ENCODE data around the gene ALDH1A3. TPM values are rescaled to one million over a fixed set of nuclear protein-coding genes. Genes with fewer than 3 reads are reported as not detected.

The ALDH1A3 gene
- total RNA-seq, 1 donor from 2014 or later: 79.9 TPM

DNA sequence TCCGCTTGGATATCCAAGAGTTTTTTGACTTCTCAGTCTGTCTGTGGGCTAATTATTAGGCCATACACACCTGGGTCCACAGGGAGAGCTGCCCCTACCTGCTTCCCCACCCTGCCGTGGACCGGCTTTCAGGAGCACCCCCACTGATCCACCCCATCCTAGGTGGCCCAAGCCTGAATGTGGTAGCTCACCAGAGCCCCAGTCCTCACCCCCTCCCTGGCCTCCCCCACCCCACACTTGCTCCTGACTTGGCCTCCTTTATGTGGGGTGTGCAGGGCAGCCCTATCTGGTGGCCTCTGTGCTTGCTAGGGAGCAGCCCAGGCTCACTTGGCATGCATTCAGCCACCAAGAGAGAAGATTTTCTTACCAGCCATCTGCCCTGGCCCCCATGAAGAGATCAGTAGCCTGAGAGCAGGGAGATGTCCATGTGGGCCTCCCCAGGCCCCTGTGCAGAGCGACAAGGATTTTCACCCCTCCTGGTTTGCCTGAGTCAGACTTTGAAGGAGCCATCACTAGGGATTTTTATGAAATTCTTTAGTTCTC lies 50.7 kb downstream of the ALDH1A3 start:
- TF ChIP-seq, protein P1, sequence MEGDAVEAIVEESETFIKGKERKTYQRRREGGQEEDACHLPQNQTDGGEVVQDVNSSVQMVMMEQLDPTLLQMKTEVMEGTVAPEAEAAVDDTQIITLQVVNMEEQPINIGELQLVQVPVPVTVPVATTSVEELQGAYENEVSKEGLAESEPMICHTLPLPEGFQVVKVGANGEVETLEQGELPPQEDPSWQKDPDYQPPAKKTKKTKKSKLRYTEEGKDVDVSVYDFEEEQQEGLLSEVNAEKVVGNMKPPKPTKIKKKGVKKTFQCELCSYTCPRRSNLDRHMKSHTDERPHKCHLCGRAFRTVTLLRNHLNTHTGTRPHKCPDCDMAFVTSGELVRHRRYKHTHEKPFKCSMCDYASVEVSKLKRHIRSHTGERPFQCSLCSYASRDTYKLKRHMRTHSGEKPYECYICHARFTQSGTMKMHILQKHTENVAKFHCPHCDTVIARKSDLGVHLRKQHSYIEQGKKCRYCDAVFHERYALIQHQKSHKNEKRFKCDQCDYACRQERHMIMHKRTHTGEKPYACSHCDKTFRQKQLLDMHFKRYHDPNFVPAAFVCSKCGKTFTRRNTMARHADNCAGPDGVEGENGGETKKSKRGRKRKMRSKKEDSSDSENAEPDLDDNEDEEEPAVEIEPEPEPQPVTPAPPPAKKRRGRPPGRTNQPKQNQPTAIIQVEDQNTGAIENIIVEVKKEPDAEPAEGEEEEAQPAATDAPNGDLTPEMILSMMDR (conservative IDR thresholded peaks at IDR 0.05; ENCODE audit: low read depth, low read length): no peak
- no peak for DNase-seq (ENCODE audit: low read depth)
- H3K4me3 ChIP-seq (ENCODE audit: low read depth, low read length): no peak overlapping the region

DNA sequence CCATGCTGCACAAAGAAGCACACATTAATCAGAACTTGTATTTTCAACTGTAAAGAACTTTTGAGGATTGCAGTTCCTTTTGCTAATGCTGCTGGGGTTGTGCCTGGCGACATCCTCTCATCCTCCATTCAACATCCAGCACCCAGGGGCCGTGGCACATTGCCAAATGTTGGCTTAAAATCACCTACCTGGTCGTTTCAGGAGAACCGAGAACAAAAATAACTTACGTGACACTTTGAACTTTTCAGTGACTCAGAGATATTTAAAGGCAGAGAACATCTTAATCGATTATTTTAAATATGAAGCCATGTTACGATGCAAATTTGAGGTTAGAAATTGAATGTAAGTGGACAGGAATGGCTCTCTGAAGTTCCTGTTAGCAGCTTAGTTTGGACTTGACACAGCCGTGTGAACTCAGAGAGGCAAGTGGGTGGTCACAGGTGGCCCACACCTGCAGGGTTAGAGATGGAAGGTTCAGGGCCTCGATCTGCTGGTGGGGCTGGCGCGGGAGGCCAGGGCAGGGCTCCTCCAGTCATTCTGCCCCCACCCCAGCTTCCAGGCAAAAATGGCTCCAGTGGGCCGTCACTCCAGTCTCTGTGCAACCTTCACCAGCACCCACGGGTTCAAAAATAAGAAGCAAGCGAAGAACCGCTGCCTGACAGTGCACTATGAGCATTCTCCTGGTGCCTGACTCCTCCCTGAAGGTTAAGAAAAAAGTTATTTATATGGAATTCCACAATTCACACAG lies 51.7 kb downstream of the ALDH1A3 start:
- DNase-seq (ENCODE audit: low read depth): no peak
- H3K4me3 ChIP-seq (ENCODE audit: low read depth, low read length): no peak overlapping the region
- TF ChIP-seq, protein P1 (conservative IDR thresholded peaks at IDR 0.05; ENCODE audit: low read depth, low read length): no peak

DNA sequence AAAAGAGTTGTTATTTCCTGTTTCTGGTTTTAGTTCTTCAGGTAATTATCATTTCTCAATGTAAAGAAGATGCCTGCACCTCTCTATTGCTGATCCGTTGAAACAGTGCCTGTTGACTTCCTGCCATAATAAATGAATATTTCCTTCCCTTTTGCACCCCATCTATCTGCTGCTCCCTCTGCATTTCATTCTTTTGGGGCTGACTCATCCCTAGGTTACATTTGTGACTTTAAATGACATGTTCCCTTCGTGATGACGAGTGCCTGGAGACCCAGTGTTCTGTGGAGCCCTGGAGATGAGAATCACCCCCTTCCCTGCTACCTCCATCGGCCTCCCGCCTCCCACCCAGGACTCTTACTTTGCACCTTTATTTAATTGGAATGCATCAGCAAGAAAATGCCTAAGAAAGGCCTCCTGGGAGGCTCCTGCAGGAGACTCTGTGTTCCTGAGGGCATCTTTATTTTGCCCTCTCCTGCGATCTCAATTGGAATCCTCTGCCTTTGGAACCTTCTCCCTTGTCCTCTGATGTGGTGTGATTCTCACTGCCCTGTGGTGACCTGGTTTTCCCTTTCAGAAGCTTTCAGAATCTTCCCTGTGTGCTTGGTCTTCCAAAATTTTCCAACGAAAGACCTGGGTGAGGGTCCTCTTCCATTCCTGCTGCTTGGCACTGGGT lies 53.2 kb downstream of the ALDH1A3 start:
- no peak overlapping the region for H3K4me3 ChIP-seq (ENCODE audit: low read depth, low read length)
- TF ChIP-seq, protein P1 (conservative IDR thresholded peaks at IDR 0.05; ENCODE audit: low read depth, low read length): no peak
- no peak for DNase-seq (ENCODE audit: low read depth)

DNA sequence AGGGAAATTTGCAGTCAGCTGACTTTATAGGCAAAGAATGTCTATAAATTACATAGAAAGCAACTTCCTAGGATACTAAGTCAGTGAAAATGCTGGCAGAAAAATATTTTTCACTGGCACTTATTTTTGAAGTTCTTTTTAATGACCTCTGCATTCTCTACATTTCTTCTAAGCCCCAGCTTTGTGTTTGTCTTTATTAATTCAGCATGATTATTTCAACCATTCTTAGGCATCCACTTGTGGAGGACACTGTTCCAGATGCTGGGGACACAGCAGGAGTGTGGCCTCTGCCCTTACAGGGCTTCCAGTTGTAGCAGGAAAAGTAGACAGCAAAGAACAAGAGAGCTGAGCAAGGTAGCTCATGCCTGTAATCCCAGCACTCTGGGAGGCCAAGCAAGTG lies 54.5 kb downstream of the ALDH1A3 start:
- H3K4me3 ChIP-seq (ENCODE audit: low read depth, low read length): no peak overlapping the region
- no peak for DNase-seq (ENCODE audit: low read depth)
- TF ChIP-seq, protein P1 (conservative IDR thresholded peaks at IDR 0.05; ENCODE audit: low read depth, low read length): no peak

DNA sequence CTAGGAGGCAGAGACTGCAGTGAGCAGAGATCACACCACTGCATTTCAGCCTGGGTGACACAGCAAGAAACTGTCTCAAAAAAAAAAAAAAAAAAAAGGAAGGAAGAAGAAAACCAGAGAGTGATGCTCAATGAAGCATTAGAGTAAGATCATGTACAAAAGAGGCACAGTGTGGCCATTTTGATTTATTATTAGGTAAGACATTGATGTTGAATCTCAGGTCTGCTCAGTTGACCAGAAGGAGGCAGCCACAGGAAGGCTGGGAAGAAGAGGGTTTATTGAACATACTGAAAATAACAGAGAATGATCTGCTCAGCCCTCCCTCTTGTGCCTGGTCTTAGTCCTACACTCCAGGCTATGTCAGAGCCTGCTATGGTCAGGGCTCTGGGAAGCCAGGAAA lies 55.1 kb downstream of the ALDH1A3 start:
- TF ChIP-seq, protein P1 (conservative IDR thresholded peaks at IDR 0.05; ENCODE audit: low read depth, low read length): peak; percentile 30
- no peak overlapping the region for H3K4me3 ChIP-seq (ENCODE audit: low read depth, low read length)
- no peak for DNase-seq (ENCODE audit: low read depth)

DNA sequence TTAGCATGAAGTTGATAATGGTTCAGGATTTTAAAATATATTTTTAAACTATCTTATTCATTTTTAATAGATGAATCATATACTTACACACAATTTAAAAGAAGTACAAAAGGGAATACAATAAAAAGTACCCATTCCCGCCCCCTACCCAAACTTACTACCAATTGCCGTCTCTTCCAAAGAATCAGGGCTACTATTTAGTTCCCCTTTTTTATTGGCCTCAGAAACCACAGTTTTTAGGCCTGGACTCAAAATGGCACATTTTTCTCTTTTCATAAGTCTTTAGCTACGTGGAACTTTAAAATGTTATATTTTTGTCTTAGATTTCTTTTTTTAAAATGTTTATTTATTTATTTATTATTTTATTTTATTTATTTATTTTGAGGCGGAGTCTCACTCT lies 57.5 kb downstream of the ALDH1A3 start:
- DNase-seq (ENCODE audit: low read depth): no peak
- TF ChIP-seq, protein P1 (conservative IDR thresholded peaks at IDR 0.05; ENCODE audit: low read depth, low read length): no peak
- no peak overlapping the region for H3K4me3 ChIP-seq (ENCODE audit: low read depth, low read length)
